ENCODE measurements around the gene PLD4.

PLD4 gene

DNA sequence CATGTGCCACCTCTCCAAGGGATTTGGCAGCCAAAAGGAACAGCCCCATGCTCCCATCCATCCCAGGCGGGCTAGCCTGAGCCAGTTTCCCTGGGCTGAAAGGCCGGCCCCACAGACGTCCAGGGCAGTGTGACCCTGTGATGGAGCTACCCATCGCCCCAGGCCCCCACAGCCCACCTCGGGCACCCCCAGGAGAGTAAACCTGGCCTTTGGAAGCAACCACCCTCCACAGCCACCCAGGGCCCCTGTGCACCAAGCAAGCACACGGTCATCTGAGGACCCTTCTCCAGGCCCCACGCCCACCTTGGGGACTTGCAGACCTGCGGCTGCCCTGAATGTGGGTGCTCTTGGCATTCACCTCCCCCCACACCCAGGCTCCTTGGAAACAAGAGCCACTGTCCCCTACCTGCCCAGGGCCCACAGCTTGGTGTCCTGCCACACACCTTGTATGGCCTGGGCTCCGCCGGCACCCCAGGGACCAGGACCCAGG, 45.1 kb downstream of the PLD4 start:
- DNase-seq (ENCODE audit: insufficient read length, low spot score) (no peak), FAIRE-seq (no peak)
- TF ChIP-seq SPI1 (IDR thresholded peaks at IDR 0.05; ENCODE audit: low read depth, low read length), result no peak
- TF ChIP-seq PAX5 (IDR thresholded peaks at IDR 0.05; ENCODE audit: insufficient read depth, low read length, severe bottlenecking), result no peak
- TF ChIP-seq POLR2A (IDR thresholded peaks at IDR 0.05; ENCODE audit: low read depth, low read length), result no peak
- TF ChIP-seq POLR2AphosphoS5 (IDR thresholded peaks at IDR 0.05; ENCODE audit: low read depth, low read length), result no peak
- TF ChIP-seq TAF1 (IDR thresholded peaks at IDR 0.05; ENCODE audit: low read depth, low read length), result no peak
- TF ChIP-seq POU2F2 (IDR thresholded peaks at IDR 0.05; ENCODE audit: low read depth, low read length), result no peak

DNA sequence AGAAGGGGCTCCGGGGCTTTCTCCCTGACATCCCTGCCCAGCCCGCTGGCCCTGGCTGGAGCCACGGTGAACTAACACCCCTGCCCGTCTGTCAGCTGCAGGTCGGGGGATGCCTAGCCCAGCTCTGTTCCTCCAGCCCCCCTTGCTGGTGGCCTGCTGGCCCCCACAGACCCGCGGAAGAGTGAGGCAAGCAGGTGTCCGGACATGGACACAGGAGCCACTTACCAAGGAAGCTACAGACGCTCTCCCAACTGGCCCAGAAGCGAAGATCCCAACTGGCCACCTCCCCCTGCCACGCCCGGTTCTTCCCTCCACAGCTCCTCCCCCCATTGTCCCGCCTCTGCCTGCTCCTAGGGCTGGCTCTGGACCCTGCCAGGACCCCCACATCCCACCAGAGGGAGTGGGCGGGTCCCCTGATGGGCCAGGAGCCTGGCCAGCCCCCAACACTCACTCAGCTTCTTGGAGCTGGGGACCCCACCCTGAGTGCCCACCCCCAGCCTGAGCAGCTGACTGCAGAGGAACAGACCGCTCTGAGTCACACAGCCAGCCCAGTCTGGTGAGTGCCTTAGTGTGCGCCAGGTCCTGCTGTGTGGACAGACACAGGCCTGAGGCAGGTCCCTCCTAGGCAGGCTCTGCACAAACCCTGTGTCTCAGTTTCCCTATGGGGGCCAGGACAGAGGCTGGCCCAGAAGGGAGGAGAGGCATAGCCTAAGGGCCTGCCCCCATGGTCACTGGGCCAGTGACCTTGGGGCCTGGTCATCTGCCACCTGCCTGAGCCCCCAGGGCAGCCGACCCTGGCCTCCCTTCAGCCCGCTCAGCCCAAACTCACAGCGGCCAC, 45.8 kb downstream of the PLD4 start:
- DNase-seq (ENCODE audit: insufficient read length, low spot score), result no peak
- FAIRE-seq, result no peak
- TF ChIP-seq SPI1 (IDR thresholded peaks at IDR 0.05; ENCODE audit: low read depth, low read length), result no peak
- TF ChIP-seq PAX5 (IDR thresholded peaks at IDR 0.05; ENCODE audit: insufficient read depth, low read length, severe bottlenecking), result no peak

DNA sequence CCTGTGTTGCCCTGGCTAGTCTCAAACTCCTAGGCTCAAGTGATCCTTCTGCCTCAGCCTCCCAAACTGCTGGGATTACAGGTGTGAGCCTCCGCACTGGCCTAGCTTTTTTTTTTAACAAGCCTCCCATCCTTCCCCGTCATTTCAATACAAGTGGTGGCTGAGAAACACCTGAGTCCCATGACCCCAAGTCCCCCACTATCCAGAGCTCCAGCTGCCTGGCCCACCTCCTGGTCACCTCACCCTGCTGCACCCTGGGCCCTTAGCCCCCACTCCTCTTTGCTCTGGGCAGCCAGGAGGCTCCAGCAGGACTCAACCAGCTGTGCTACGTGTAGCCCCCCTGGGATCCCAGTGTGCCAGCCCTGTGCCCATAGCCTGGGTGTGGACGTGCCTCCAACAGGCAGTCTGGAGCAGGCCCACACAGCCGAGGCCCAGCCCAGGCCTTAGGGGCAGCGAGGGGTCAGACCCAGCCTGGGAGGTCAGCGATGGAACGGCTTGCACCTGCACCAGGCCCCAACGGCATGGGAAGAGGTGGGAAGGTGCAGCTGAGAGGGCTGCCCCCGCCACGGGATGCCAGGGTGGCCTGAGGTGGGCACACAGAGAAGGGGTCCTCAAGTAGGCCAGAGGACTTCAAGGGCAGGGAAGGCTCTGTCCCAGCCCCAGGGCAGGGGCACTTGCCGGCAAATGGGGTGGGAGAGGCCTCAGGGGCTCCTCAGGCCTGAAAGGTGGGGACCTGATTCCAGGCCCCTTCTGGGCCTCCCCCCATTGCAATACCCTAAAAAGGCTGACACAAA, 47.0 kb downstream of the PLD4 start:
- TF ChIP-seq POLR2AphosphoS5 (IDR thresholded peaks at IDR 0.05; ENCODE audit: low read depth, low read length) (no peak), PAX5 (IDR thresholded peaks at IDR 0.05; ENCODE audit: insufficient read depth, low read length, severe bottlenecking) (no peak), TAF1 (IDR thresholded peaks at IDR 0.05; ENCODE audit: low read depth, low read length) (no peak), POU2F2 (IDR thresholded peaks at IDR 0.05; ENCODE audit: low read depth, low read length) (no peak), POLR2A (IDR thresholded peaks at IDR 0.05; ENCODE audit: low read depth, low read length) (no peak), SPI1 (IDR thresholded peaks at IDR 0.05; ENCODE audit: low read depth, low read length) (no peak)
- FAIRE-seq (no peak), DNase-seq (ENCODE audit: insufficient read length, low spot score) (no peak)

DNA sequence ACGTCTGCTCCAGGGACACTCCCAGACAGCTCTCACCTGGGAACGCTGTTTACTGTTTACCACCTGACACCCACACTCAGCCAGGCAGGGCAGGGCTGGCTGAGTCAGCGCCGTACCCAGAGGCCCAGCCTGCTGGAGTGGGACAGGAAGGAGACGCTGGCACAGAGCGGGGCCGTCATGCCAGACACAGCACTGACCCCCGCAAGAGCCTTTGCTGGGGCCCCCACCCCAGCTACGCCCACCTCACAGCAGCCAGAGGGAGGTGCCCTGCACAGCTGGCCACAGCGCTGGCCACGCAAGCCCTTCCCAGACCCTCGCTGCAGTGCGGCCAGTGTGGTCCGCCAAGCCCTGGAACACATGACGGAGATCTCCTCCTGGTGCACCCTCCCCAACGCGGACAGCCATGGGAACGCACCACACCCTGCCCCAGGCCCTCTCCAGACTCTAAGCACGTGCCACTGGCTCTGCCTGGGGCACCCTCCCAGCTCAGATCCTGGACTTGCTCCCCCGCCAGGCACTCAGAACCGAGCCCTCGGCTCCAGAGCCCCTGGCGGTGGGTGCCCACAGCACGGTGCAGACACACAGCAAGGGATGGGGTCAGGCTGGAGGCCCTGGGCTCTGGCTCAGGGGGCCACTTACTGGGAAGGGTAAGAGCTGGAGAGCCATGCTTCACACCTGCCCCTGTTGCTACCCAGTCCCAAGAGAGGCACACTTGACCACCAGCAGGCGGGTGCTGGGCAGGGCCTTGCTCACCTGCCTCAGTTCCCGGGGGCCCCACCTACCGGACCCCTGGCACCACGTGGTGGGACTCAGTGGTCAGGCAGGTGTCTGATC, 47.8 kb downstream of the PLD4 start:
- no peak for FAIRE-seq
- no peak for DNase-seq (ENCODE audit: insufficient read length, low spot score)

DNA sequence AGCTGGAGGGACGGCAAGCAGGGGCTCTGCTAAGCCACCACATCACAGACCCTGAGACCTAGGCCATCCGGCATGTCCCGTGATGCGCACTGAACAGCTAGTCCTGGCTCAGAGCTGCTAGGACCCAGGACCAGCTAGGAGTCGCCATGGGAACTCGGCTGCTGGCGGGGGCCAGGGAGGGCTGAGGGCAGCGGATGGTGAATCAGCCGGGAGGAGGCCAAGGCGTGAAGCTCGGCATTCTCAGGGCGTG, 48.4 kb downstream of the PLD4 start:
- DNase-seq (ENCODE audit: insufficient read length, low spot score) (no peak), FAIRE-seq (no peak)
- TF ChIP-seq POLR2AphosphoS5 (IDR thresholded peaks at IDR 0.05; ENCODE audit: low read depth, low read length), result no peak
- no peak for TF ChIP-seq POLR2A (IDR thresholded peaks at IDR 0.05; ENCODE audit: low read depth, low read length)
- no peak for TF ChIP-seq SPI1 (IDR thresholded peaks at IDR 0.05; ENCODE audit: low read depth, low read length)
- no peak for TF ChIP-seq POU2F2 (IDR thresholded peaks at IDR 0.05; ENCODE audit: low read depth, low read length)
- TF ChIP-seq PAX5 (IDR thresholded peaks at IDR 0.05; ENCODE audit: insufficient read depth, low read length, severe bottlenecking), result no peak
- TF ChIP-seq TAF1 (IDR thresholded peaks at IDR 0.05; ENCODE audit: low read depth, low read length), result no peak

More for the DNA sequence above, 47.8 kb downstream of the PLD4 start:
- TF ChIP-seq POU2F2 (IDR thresholded peaks at IDR 0.05; ENCODE audit: low read depth, low read length) (no peak), POLR2A (IDR thresholded peaks at IDR 0.05; ENCODE audit: low read depth, low read length) (no peak), SPI1 (IDR thresholded peaks at IDR 0.05; ENCODE audit: low read depth, low read length) (no peak), PAX5 (IDR thresholded peaks at IDR 0.05; ENCODE audit: insufficient read depth, low read length, severe bottlenecking) (no peak), TAF1 (IDR thresholded peaks at IDR 0.05; ENCODE audit: low read depth, low read length) (no peak), POLR2AphosphoS5 (IDR thresholded peaks at IDR 0.05; ENCODE audit: low read depth, low read length) (no peak)

DNA sequence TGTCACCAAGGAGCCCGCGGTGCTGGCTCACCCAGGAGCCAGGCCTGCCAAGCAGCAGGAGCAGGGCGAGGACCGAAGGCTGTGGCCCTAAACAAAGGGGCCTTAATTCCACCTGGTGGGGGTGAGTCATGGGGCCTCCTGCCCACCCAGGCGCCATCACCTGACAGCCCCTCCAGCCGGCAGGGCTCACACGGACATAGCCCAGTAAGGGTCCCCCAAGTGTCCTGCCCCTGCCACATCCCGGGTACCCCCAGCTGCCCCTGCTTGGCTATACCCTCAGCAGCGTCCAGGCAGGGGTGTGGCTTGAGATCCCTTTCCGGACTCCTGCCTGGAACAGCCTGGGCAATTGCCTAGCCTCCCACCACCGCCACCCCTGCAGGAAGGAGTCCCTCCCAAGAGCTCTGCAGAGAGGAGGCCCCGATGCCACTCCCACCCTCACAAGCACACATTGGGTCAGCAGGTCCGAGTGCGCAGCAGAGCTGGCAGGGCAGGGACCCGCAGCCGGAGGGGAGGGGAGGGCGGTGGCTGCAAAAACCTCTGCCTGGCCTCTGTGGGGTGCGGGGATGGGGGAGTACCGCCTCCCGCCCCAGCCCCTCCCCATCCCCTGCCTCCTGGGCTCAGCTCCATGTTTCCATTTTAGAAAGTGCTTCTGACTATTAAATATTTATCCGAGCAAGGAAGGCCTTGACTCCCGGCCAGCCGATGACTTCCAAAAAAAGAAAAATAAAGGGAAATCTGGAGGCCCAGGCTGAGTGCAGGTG, 48.9 kb downstream of the PLD4 start:
- DNase-seq (ENCODE audit: insufficient read length, low spot score), result no peak
- TF ChIP-seq PAX5 (IDR thresholded peaks at IDR 0.05; ENCODE audit: insufficient read depth, low read length, severe bottlenecking) (no peak), POU2F2 (IDR thresholded peaks at IDR 0.05; ENCODE audit: low read depth, low read length) (no peak), POLR2AphosphoS5 (IDR thresholded peaks at IDR 0.05; ENCODE audit: low read depth, low read length) (no peak), POLR2A (IDR thresholded peaks at IDR 0.05; ENCODE audit: low read depth, low read length) (no peak), SPI1 (IDR thresholded peaks at IDR 0.05; ENCODE audit: low read depth, low read length) (no peak), TAF1 (IDR thresholded peaks at IDR 0.05; ENCODE audit: low read depth, low read length) (no peak)
- no peak for FAIRE-seq

DNA sequence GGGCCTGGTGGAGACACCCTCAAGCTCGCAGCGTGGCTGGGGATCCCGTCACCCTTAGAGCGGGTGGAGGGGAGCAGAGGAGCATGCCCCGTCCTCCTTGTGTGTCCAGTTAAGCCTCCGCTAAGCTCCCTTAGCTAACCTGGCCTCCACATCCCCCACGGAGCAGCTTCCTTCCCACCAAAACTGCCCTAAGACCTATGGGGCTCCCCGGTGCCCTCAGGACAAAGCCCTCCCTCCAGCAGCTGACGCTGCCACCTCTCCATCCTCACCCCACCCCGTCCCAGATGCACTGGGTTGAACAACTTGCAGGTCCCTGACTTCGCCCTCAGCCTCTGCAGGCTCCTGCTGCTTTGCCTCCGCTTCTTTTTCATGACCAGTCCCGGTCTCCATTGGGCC, 49.5 kb downstream of the PLD4 start:
- FAIRE-seq (no peak), DNase-seq (ENCODE audit: insufficient read length, low spot score) (no peak)
- TF ChIP-seq PAX5 (IDR thresholded peaks at IDR 0.05; ENCODE audit: insufficient read depth, low read length, severe bottlenecking), result no peak
- TF ChIP-seq POU2F2 (IDR thresholded peaks at IDR 0.05; ENCODE audit: low read depth, low read length), result no peak
- TF ChIP-seq POLR2A (IDR thresholded peaks at IDR 0.05; ENCODE audit: low read depth, low read length), result no peak
- no peak for TF ChIP-seq POLR2AphosphoS5 (IDR thresholded peaks at IDR 0.05; ENCODE audit: low read depth, low read length)
- TF ChIP-seq TAF1 (IDR thresholded peaks at IDR 0.05; ENCODE audit: low read depth, low read length), result no peak
- no peak for TF ChIP-seq SPI1 (IDR thresholded peaks at IDR 0.05; ENCODE audit: low read depth, low read length)

DNA sequence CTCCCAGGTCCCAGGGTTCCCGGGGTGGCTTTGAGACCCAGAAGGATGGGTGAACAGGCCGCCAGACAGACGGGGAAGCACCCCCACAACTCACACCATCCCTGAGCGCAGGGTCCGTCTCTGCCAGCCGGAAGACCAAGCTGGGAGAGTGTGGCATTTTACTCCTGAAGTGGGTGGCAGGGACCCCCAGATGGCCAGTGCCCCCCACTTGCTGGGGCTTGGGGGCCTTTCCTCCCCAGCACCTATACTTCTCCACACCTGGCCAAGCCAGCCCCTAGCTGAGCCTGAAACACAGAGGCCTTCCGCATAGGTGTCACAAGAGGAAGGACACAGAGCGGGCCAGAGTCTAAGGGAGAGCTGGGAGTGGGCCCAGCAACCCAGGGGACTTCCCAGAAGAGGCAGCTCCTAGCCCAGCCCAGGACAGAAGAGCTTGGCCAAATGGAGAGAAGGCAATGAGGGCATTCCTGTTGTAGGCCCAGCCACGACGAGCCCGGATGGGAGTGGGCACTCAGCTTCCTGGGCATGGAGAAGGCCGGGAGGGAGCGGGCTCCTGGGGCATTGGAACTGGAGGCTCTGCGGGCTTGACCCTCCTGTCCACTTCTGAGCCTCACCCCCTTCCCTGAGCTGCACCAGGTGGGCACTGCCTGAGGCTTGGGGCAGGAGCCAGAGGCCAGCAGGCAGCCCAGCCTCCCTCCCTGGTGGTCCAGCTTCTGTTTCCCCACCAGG, 50.1 kb downstream of the PLD4 start:
- no peak for DNase-seq (ENCODE audit: insufficient read length, low spot score)
- no peak for FAIRE-seq
- TF ChIP-seq SPI1 (IDR thresholded peaks at IDR 0.05; ENCODE audit: low read depth, low read length) (no peak), TAF1 (IDR thresholded peaks at IDR 0.05; ENCODE audit: low read depth, low read length) (no peak), POLR2A (IDR thresholded peaks at IDR 0.05; ENCODE audit: low read depth, low read length) (no peak), POLR2AphosphoS5 (IDR thresholded peaks at IDR 0.05; ENCODE audit: low read depth, low read length) (no peak), POU2F2 (IDR thresholded peaks at IDR 0.05; ENCODE audit: low read depth, low read length) (no peak), PAX5 (IDR thresholded peaks at IDR 0.05; ENCODE audit: insufficient read depth, low read length, severe bottlenecking) (no peak)

Measured in GM12891 (cell line).